T-cell (primary cell): ENCODE data around the gene TP53I11. TPM values are rescaled to one million over a fixed set of nuclear protein-coding genes. Genes with fewer than 3 reads are reported as not detected.

ENCODE experiments used
- ATAC-seq, 4 experiments: fragments of 200-7000 bp in 3 of 4; fragments of 150-1000 bp in 1 of 4; cut with Tn5 transposase; replicated peaks in 1 of 4; 1 replicate in 3 of 4; 2 replicates in 1 of 4; pipeline ENCODE4 v1.10.0; 2021; ENCODE audit warnings: moderate library complexity in 3 of 4, mild to moderate bottlenecking in 2 of 4, moderate number of reproducible peaks in 1 of 4
- CTCF ChIA-PET, 2 donors: fragments of 300-600 bp; sonication (Branson Sonifier 250); formaldehyde crosslinking; loops; one replicate each; lab custom pipeline; 2022; ENCODE audit warnings: antibody characterized with exemption in 2 of 2; lab: Charles Lee
- POLR2A ChIA-PET, 2 donors: fragments of 300-600 bp; sonication (Branson Sonifier 250); formaldehyde crosslinking; loops; one replicate each; lab custom pipeline; 2022; ENCODE audit warnings: antibody characterized with exemption in 2 of 2; lab: Charles Lee
- DNase-seq, 35 experiments: peaks; one replicate each; pipeline versions ENCODE4 v3.0.0 to v3.0.0-alpha.2; 2013 to 2023
- H3K27ac ChIP-seq: one replicate; pipeline ENCODE4 v1.5.1; 2013; ENCODE audit warnings: low read length
- H3K27me3 ChIP-seq, 2 experiments: replicated peaks in 1 of 2; 1 replicate in 1 of 2; 2 replicates in 1 of 2; pipeline versions ENCODE4 v1.6.1 to v1.7.0; 2013; ENCODE audit warnings: low read length in 1 of 2, mixed read lengths in 1 of 2; ENCODE audit not compliant: control insufficient read depth in 2 of 2, insufficient read depth in 2 of 2; ENCODE audit errors: extremely low read depth in 1 of 2
- H3K36me3 ChIP-seq, 2 donors: 1 replicate in 1 of 2; 2 replicates in 1 of 2; pipeline versions ENCODE4 v1.6.1 to v1.7.0; 2013; ENCODE audit warnings: low read length in 1 of 2; ENCODE audit not compliant: control insufficient read depth in 2 of 2, insufficient read depth in 1 of 2; ENCODE audit errors: extremely low read depth in 1 of 2
- H3K4me1 ChIP-seq, 2 experiments: 1 replicate in 1 of 2; 2 replicates in 1 of 2; pipeline versions ENCODE4 v1.6.1 to v1.7.0; 2013; ENCODE audit warnings: low read length in 2 of 2, mixed read lengths in 1 of 2; ENCODE audit not compliant: insufficient read depth in 2 of 2, control insufficient read depth in 1 of 2; ENCODE audit errors: extremely low read depth in 1 of 2
- H3K4me3 ChIP-seq, 2 donors: 1 replicate in 1 of 2; 2 replicates in 1 of 2; pipeline versions ENCODE4 v1.5.1 to v1.7.0; 2013; ENCODE audit warnings: mild to moderate bottlenecking in 2 of 2, low read length in 1 of 2, moderate library complexity in 1 of 2; ENCODE audit not compliant: control insufficient read depth in 1 of 2; ENCODE audit errors: extremely low read depth in 1 of 2
- H3K9me3 ChIP-seq: 2 replicates; pipeline ENCODE4 v1.7.0; 2013
- H3K27ac Mint-ChIP-seq, 2 donors: one replicate each; pipeline ENCODE4 v1.8.0; 2020 to 2021; ENCODE audit warnings: mild to moderate bottlenecking in 2 of 2, mixed read lengths in 2 of 2
- H3K27me3 Mint-ChIP-seq, 2 donors: one replicate each; pipeline ENCODE4 v1.8.0; 2021 to 2022; ENCODE audit warnings: mixed read lengths in 2 of 2
- H3K36me3 Mint-ChIP-seq: one replicate; pipeline ENCODE4 v1.8.0; 2021; ENCODE audit warnings: mixed read lengths
- H3K4me1 Mint-ChIP-seq, 3 donors: one replicate each; pipeline ENCODE4 v1.8.0; 2020 to 2022; ENCODE audit warnings: mixed read lengths in 3 of 3, mild to moderate bottlenecking in 1 of 3
- H3K4me3 Mint-ChIP-seq, 3 donors: one replicate each; pipeline ENCODE4 v1.8.0; 2020 to 2022; ENCODE audit warnings: mild to moderate bottlenecking in 3 of 3, mixed read lengths in 3 of 3, moderate library complexity in 3 of 3
- H3K9me3 Mint-ChIP-seq, 3 donors: one replicate each; pipeline ENCODE4 v1.8.0; 2020 to 2022; ENCODE audit warnings: mixed read lengths in 3 of 3
- WGBS: methylation state at CpG from one replicate; pipeline ENCODE4 v1.1.5; 2013; ENCODE audit warnings: missing lambda C conversion rate; ENCODE audit not compliant: insufficient coverage; 5-methylcytosine and 5-hydroxymethylcytosine counted together
- total RNA-seq, 35 experiments: library from RNA in 6 of 35; stranded (reverse) in 6 of 35; fragments of 120-200 nt in 1 of 35; gene quantifications; one replicate each; pipeline versions ENCODE4 v1.2.1 to v1.2.4 and lab custom pipeline; 2013 to 2026

The TP53I11 gene
- total RNA-seq, 5 donors from 2014 or later (not counting 1 experiment from before 2014, with no cell fraction given) = 6.6 to 27.0 (median 16.4) TPM

GRCh38 chr11:44948155-44948554 is 2.5 kb downstream of the TP53I11 start:
- no peaks in the 10 kb centered on the region for H3K9me3 Mint-ChIP-seq
- ATAC-seq (no peak), DNase-seq (no peak)
- Histone ChIP-seq H3K4me3 (no peak overlapping the region), H3K27ac (no peak overlapping the region), H3K9me3 (no peaks in the 10 kb centered on the region), H3K36me3 (no peaks in the 10 kb centered on the region), H3K4me1 (peaks cover 0 to 31% of the 10 kb centered on the region in 2 experiments), H3K27me3 (peaks cover 0 to 17% of the 10 kb centered on the region in 2 experiments)
- peaks cover 9 to 30% (median 10%) of the 10 kb centered on the region in 3 donors for H3K4me1 Mint-ChIP-seq
- WGBS = 80% methylated on average over 1 of the region's 3 CpGs
- H3K27ac Mint-ChIP-seq = no peak overlapping the region
- no peaks in the 10 kb centered on the region for H3K36me3 Mint-ChIP-seq
- POLR2A ChIA-PET = no interaction called here
- CTCF ChIA-PET = interaction anchor here in 1 of 2 donors (0.6 to 1.2 kb wide), 4 partner anchors 12 to 390 kb away, joined by 3 to 5 read pairs (median 4); no protein-coding TSS in a partner anchor
- H3K4me3 Mint-ChIP-seq = peak overlapping the region in 1 of 3 donors; percentile 85
- H3K27me3 Mint-ChIP-seq = no peaks in the 10 kb centered on the region

DNA sequence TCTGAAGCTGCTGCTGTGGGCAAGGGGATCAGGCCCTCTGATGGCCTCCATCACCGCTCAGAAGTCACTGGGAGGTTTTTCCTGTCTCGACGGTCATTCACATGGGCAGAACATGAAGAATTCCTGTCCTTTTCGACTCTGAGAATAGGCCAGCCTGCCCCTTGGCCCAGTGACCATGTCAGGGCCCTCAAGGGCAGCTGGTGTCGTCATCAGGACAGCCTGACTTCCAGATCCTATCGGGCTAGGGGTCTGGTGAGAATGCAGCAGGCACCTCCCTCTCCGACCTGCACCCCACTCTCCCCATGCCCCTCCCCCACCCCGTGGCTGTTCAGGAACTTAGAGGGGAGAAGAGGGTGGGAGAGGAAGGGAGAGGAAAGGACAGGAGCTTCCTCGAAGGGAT is 3.6 kb downstream of the TP53I11 start:
- H3K9me3 Mint-ChIP-seq = no peaks in the 10 kb centered on the region
- peaks cover 15 to 40% (median 21%) of the 10 kb centered on the region in 3 donors for H3K4me1 Mint-ChIP-seq
- H3K36me3 ChIP-seq = no peaks in the 10 kb centered on the region
- no peak for DNase-seq
- CTCF ChIA-PET = interaction anchor here in 1 of 2 donors (1.0 to 1.2 kb wide), 2 partner anchors 11 to 151 kb away, joined by 3 to 5 read pairs; no protein-coding TSS in a partner anchor
- no peak for ATAC-seq
- no peak overlapping the region for H3K27ac ChIP-seq
- WGBS = 81% methylated on average over 6 of the region's 9 CpGs
- H3K27me3 ChIP-seq = peaks cover 0 to 17% of the 10 kb centered on the region in 2 experiments
- H3K9me3 ChIP-seq = no peaks in the 10 kb centered on the region
- no peaks in the 10 kb centered on the region for H3K36me3 Mint-ChIP-seq
- peaks cover 2 to 41% of the 10 kb centered on the region in 2 experiments for H3K4me1 ChIP-seq
- H3K4me3 Mint-ChIP-seq = peak overlapping the region in 1 of 3 donors; percentile 17
- no peaks in the 10 kb centered on the region for H3K27me3 Mint-ChIP-seq
- H3K27ac Mint-ChIP-seq = no peak overlapping the region
- POLR2A ChIA-PET = interaction anchor here in 1 of 2 donors (0.6 kb wide), 1 partner anchor 1397 kb away, joined by 4 read pairs; no protein-coding TSS in a partner anchor
- H3K4me3 ChIP-seq = no peak overlapping the region

DNA sequence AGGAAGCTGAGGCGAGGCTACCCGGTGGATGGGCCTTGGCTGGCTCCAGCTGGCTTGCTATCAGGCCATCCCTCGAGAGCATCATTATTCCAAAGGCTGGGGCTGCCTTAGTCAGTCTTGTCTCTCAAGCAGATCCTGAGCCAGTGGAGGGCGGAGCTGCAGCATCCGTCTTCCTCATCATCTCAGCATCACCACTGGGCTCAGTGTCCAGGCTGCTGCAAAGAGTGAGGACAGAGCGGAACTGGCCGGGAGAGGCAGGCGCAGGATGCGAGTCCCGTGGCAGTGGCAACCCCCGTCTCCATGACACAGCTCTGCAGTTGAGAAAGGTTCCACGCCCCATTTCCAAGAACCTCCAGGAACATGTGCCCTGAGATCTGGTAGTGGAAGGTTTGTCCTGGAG is 4.4 kb downstream of the TP53I11 start:
- Mint-ChIP-seq H3K9me3 (no peaks in the 10 kb centered on the region), H3K27me3 (no peaks in the 10 kb centered on the region), H3K27ac (no peak overlapping the region), H3K4me1 (peaks cover 15 to 44% (median 22%) of the 10 kb centered on the region in 3 donors), H3K36me3 (no peaks in the 10 kb centered on the region), H3K4me3 (no peak overlapping the region)
- H3K9me3 ChIP-seq = no peaks in the 10 kb centered on the region
- CTCF ChIA-PET = interaction anchor here (0.6 to 2.4 kb wide), 3 partner anchors 10 to 53 kb away, joined by 3 to 5 read pairs (median 3); no protein-coding TSS in a partner anchor
- H3K4me3 ChIP-seq = no peak overlapping the region
- WGBS = 95% methylated on average over 12 of the region's 12 CpGs
- no peaks in the 10 kb centered on the region for H3K36me3 ChIP-seq
- POLR2A ChIA-PET = no interaction called here
- ATAC-seq = no peak
- H3K27ac ChIP-seq = no peak overlapping the region
- H3K4me1 ChIP-seq = peaks cover 2 to 40% of the 10 kb centered on the region in 2 experiments
- H3K27me3 ChIP-seq = peaks cover 0 to 17% of the 10 kb centered on the region in 2 experiments
- DNase-seq = no peak

DNA sequence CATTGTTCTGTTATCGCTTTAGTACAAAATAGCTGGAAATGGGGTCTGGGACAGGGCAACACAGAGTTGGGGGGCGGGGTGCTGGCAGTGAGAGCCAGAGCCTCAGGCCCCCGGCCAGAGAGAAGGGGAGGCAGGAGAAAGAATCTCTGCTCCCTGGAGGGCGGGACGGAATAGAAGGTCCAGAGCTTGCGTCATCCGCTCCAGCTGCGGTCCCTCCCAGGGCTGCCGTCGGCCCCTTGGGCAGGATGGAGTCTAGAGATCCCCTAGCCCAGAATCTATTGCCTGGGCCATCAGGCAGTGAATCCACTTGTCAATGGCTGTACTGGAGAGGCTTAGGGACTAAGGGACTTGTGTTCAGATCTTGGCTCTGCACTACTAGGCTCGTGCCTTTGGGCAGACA is 5.0 kb downstream of the TP53I11 start:
- WGBS = 97% methylated on average over 9 of the region's 11 CpGs
- CTCF ChIA-PET = interaction anchor here in 1 of 2 donors (2.4 kb wide), 1 partner anchor 10 kb away, joined by 5 read pairs; no protein-coding TSS in a partner anchor
- POLR2A ChIA-PET = no interaction called here
- H3K27me3 ChIP-seq = peaks cover 0 to 17% of the 10 kb centered on the region in 2 experiments
- Mint-ChIP-seq H3K9me3 (no peaks in the 10 kb centered on the region), H3K4me1 (peaks cover 15 to 46% (median 22%) of the 10 kb centered on the region in 3 donors), H3K27me3 (no peaks in the 10 kb centered on the region), H3K36me3 (no peaks in the 10 kb centered on the region), H3K4me3 (no peak overlapping the region), H3K27ac (no peak overlapping the region)
- no peak overlapping the region for H3K27ac ChIP-seq
- H3K36me3 ChIP-seq = no peaks in the 10 kb centered on the region
- no peak overlapping the region for H3K4me3 ChIP-seq
- ATAC-seq = no peak
- peaks cover 2 to 36% of the 10 kb centered on the region in 2 experiments for H3K4me1 ChIP-seq
- DNase-seq = no peak
- H3K9me3 ChIP-seq = no peaks in the 10 kb centered on the region

DNA sequence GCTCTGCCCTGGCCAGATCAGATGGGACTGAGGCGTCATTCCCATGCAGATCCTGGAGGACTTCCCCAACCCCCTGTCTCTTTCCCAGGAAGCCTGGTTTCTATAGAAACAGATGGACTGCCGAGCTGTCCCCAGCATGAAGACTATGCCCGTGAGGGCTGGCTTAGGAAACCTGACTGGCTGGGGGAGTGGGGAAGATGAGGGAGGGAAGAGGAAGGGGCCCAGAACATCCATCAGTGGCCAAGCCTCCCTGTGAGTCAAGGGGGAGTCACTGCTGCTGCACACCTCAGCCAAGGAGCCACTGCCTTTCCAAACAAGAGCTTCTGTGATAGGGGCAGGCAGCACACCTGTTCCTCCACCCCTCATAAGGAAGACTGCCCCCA is 5.8 kb downstream of the TP53I11 start:
- H3K27me3 ChIP-seq = peaks cover 0 to 13% of the 10 kb centered on the region in 2 experiments
- ATAC-seq (no peak), DNase-seq (no peak)
- ChIA-PET CTCF (interaction anchor here (0.6 to 2.4 kb wide), 2 partner anchors 9 to 163 kb away, joined by 4 to 5 read pairs; no protein-coding TSS in a partner anchor), POLR2A (no interaction called here)
- Mint-ChIP-seq H3K27ac (no peak overlapping the region), H3K9me3 (no peaks in the 10 kb centered on the region), H3K27me3 (no peaks in the 10 kb centered on the region), H3K4me3 (no peak overlapping the region), H3K4me1 (peaks cover 16 to 53% (median 22%) of the 10 kb centered on the region in 3 donors), H3K36me3 (no peaks in the 10 kb centered on the region)
- H3K9me3 ChIP-seq = no peaks in the 10 kb centered on the region
- no peak overlapping the region for H3K27ac ChIP-seq
- no peak overlapping the region for H3K4me3 ChIP-seq
- no peaks in the 10 kb centered on the region for H3K36me3 ChIP-seq
- H3K4me1 ChIP-seq = peaks cover 2 to 32% of the 10 kb centered on the region in 2 experiments
- no CpG with 5 or more reads among the region's 3 CpGs for WGBS

- no peak overlapping the region for H3K27ac ChIP-seq
- CTCF ChIA-PET = interaction anchor here in 1 of 2 donors (2.4 kb wide), 1 partner anchor 8 kb away, joined by 5 read pairs; no protein-coding TSS in a partner anchor
- ATAC-seq (no peak), DNase-seq (no peak)
- H3K4me3 ChIP-seq = no peak overlapping the region
- no peaks in the 10 kb centered on the region for H3K9me3 Mint-ChIP-seq
- 93% methylated on average over 3 of the region's 7 CpGs for WGBS
- no peak overlapping the region for H3K4me3 Mint-ChIP-seq
- H3K36me3 Mint-ChIP-seq = no peaks in the 10 kb centered on the region
- H3K4me1 Mint-ChIP-seq = peaks cover 16 to 53% (median 22%) of the 10 kb centered on the region in 3 donors
- POLR2A ChIA-PET = no interaction called here
- H3K27me3 Mint-ChIP-seq = no peaks in the 10 kb centered on the region
- peaks cover 0 to 10% of the 10 kb centered on the region in 2 experiments for H3K27me3 ChIP-seq
- peaks cover 2 to 27% of the 10 kb centered on the region in 2 experiments for H3K4me1 ChIP-seq
- H3K36me3 ChIP-seq = no peaks in the 10 kb centered on the region
- H3K27ac Mint-ChIP-seq = no peak overlapping the region
- H3K9me3 ChIP-seq = no peaks in the 10 kb centered on the region
These were observed 6.4 kb downstream of the TP53I11 start for GRCh38 chr11:44944181-44944852.
